Gastrocnemius medialis (tissue), 4 donors: ENCODE measurements around the gene PRAME. TPM values are rescaled to one million over a fixed set of nuclear protein-coding genes. Genes with fewer than 3 reads are reported as not detected.

Experiments
- ATAC-seq, 2 donors: fragments of 150-250 bp; one replicate each; pipeline ENCODE4 v1.9.1; 2016
- DNase-seq, 2 donors: peaks; one replicate each; pipeline ENCODE4 v3.0.0-alpha.2; 2019
- H3K27ac ChIP-seq, 4 donors: fragments of 200-600 bp; sonication (generic); 1 replicate in 1 of 4; 2 replicates in 3 of 4; pipeline ENCODE4 v1.5.1; 2016 to 2018; ENCODE audit warnings: mild to moderate bottlenecking in 2 of 4, moderate library complexity in 1 of 4
- H3K27me3 ChIP-seq, 3 donors: fragments of 200-600 bp; sonication (generic) in 2 of 3; 1 replicate in 1 of 3; 2 replicates in 2 of 3; pipeline versions ENCODE4 v1.5.1 to v1.6.0; 2016 to 2019; ENCODE audit warnings: mild to moderate bottlenecking in 1 of 3, moderate library complexity in 1 of 3
- H3K36me3 ChIP-seq, 2 donors: fragments of 200-600 bp; sonication (generic) in 1 of 2; one replicate each; pipeline ENCODE4 v1.5.1; 2017 to 2018
- H3K4me1 ChIP-seq, 2 donors: fragments of 200-600 bp; sonication (generic) in 1 of 2; one replicate each; pipeline ENCODE4 v1.5.1; 2016 to 2017; ENCODE audit warnings: mild to moderate bottlenecking in 2 of 2
- H3K4me3 ChIP-seq, 4 donors: fragments of 200-600 bp; sonication (generic) in 3 of 4; 1 replicate in 1 of 4; 2 replicates in 3 of 4; pipeline ENCODE4 v1.5.1; 2016 to 2019; ENCODE audit warnings: mild to moderate bottlenecking in 2 of 4
- H3K9me3 ChIP-seq, 3 donors: fragments of 200-600 bp; sonication (generic) in 2 of 3; 1 replicate in 1 of 3; 2 replicates in 2 of 3; pipeline ENCODE4 v1.5.1; 2016 to 2019
- POLR2A ChIP-seq, 2 donors: fragments of 450-650 bp; IDR thresholded peaks; one replicate each; pipeline ENCODE4 v1.6.1; 2017; ENCODE audit warnings: antibody characterized with exemption in 2 of 2, mild to moderate bottlenecking in 2 of 2, moderate library complexity in 2 of 2
- in situ Hi-C, 4 donors: fragments of 200-750 bp; cut with MboI; loops; one replicate each; pipeline versions ENCODE4 v1.15.0 to v1.8.0; 2017; ENCODE audit warnings: low sequenced_read_pairs in 4 of 4
- intact Hi-C: fragments of 100-400 bp; cut with DNase I; formaldehyde crosslinking; loops from one replicate; pipeline ENCODE4 v1.15.1; 2023; ENCODE audit warnings: low total_unique reads
- total RNA-seq, 4 donors: library from RNA; depleted of rRNA; stranded (reverse); fragments of >200 nt; gene quantifications; one replicate each; pipeline versions ENCODE4 v1.1.0 to v1.2.3, GENCODE V29; 2016
- TF ChIP-seq, protein P1 (sequence below), 5 experiments: fragments of 450-650 bp in 3 of 5; fragments of 200-600 bp in 2 of 5; sonication (generic) in 2 of 5; IDR thresholded peaks in 4 of 5; conservative IDR thresholded peaks in 1 of 5; 1 replicate in 4 of 5; 2 replicates in 1 of 5; pipeline ENCODE4 v1.5.1; 2016 to 2019; ENCODE audit warnings: antibody characterized with exemption in 5 of 5, mild to moderate bottlenecking in 3 of 5, moderate library complexity in 3 of 5

PRAME gene
- total RNA-seq, 4 donors from 2014 or later, result not detected

GRCh38 chr22:22569218-22569617 is 10.2 kb upstream of the PRAME start:
- no peaks in the 10 kb centered on the region for H3K4me1 ChIP-seq
- TF ChIP-seq POLR2A (IDR thresholded peaks at IDR 0.05), result no peak
- TF ChIP-seq, protein P1, sequence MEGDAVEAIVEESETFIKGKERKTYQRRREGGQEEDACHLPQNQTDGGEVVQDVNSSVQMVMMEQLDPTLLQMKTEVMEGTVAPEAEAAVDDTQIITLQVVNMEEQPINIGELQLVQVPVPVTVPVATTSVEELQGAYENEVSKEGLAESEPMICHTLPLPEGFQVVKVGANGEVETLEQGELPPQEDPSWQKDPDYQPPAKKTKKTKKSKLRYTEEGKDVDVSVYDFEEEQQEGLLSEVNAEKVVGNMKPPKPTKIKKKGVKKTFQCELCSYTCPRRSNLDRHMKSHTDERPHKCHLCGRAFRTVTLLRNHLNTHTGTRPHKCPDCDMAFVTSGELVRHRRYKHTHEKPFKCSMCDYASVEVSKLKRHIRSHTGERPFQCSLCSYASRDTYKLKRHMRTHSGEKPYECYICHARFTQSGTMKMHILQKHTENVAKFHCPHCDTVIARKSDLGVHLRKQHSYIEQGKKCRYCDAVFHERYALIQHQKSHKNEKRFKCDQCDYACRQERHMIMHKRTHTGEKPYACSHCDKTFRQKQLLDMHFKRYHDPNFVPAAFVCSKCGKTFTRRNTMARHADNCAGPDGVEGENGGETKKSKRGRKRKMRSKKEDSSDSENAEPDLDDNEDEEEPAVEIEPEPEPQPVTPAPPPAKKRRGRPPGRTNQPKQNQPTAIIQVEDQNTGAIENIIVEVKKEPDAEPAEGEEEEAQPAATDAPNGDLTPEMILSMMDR (IDR thresholded peaks at IDR 0.05 in 4 of 5, conservative IDR thresholded peaks at IDR 0.05 in 1 of 5), result no peak
- H3K4me3 ChIP-seq, result no peak overlapping the region
- DNase-seq (no peak), ATAC-seq (no peak)
- H3K36me3 ChIP-seq, result no peaks in the 10 kb centered on the region
- peaks cover 0 to 8% (median 8%) of the 10 kb centered on the region in 3 donors for H3K27me3 ChIP-seq
- H3K27ac ChIP-seq, result no peak overlapping the region
- no peaks in the 10 kb centered on the region for H3K9me3 ChIP-seq
- in situ Hi-C loops, result no loop called here
- intact Hi-C loops, result no loop called here

DNA sequence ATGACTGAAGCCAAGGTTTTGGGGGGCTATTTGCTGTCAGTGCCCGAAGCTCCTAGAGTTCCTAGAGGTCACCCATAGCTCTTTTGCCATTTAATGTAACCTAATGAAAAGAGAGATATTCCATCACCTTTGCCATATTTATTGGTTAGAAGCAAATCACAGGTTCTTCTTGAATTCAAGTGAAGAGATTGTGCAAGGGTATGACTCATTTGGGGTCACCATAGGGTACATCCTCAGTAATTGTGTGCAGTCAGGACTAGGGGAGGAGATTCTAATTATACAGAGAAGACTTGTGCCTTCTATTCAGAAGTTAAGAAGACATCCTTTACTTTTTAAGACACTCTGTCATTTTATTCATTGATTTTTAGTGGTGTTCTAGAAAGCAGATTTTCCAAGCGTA is 6.9 kb upstream of the PRAME start:
- TF ChIP-seq, protein P1 (IDR thresholded peaks at IDR 0.05 in 4 of 5, conservative IDR thresholded peaks at IDR 0.05 in 1 of 5), result no peak
- TF ChIP-seq POLR2A (IDR thresholded peaks at IDR 0.05), result no peak
- DNase-seq (no peak), ATAC-seq (no peak)
- Histone ChIP-seq H3K27ac (no peak overlapping the region), H3K27me3 (peaks cover 0 to 8% (median 8%) of the 10 kb centered on the region in 3 donors), H3K9me3 (no peaks in the 10 kb centered on the region), H3K36me3 (no peaks in the 10 kb centered on the region), H3K4me1 (no peaks in the 10 kb centered on the region), H3K4me3 (no peak overlapping the region)
- in situ Hi-C loops (no loop called here), intact Hi-C loops (no loop called here)

GRCh38 chr22:22558071-22558971 is 744 bp downstream of the PRAME start:
- no peak for ATAC-seq
- intact Hi-C loops, result no loop called here
- Histone ChIP-seq H3K9me3 (no peaks in the 10 kb centered on the region), H3K4me3 (no peak overlapping the region), H3K27ac (no peak overlapping the region), H3K27me3 (no peaks in the 10 kb centered on the region), H3K4me1 (no peaks in the 10 kb centered on the region), H3K36me3 (no peaks in the 10 kb centered on the region)
- no peak for DNase-seq
- in situ Hi-C loops, result no loop called here
- no peak for TF ChIP-seq POLR2A (IDR thresholded peaks at IDR 0.05)
- TF ChIP-seq, protein P1 (IDR thresholded peaks at IDR 0.05 in 4 of 5, conservative IDR thresholded peaks at IDR 0.05 in 1 of 5), result no peak

DNA sequence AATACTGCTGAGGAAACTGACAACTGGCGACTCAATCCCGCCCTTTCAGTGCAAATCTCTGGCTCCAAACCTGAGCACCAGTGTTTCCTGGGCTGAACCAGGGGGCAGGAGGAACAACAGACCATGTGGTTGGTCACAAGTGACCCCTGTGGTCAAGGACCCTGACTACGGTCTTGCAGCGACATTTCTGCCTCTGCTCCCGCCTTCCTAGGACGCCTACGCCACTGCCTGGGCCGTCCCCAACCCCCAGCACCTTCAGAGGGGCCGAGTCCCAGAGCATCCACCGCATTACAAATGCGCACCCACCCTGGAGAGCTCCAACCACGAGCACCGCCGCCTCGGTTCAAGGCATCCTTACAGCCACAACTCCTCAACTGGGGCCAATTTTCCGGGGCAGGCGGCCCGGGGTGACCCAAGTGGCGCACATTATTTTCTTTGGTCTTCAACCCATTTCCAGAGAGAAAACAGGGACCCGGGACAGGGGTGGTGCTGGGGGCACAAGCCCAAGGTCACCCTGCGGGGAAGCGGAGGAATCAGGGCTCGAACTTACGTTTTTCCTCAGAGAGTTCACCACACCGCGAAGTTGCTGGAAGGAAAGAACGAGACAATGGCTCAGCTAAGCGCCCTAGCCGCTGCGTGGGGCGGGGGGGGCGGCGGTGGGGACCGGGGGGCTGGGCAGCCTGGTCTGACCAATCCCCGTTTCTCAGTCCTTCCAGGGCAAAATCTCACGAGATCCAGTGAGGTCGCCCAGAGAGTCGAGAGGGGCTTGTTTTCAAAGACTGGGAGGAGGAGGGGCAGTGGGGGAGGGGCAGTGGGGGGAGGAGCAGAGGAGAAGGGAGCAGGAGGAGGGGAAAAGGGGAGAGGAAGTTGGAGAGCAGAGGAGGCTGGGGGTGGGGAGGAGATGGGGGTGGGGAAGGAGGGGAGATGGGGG is 1.8 kb downstream of the PRAME start:
- no peaks in the 10 kb centered on the region for H3K9me3 ChIP-seq
- no peak overlapping the region for H3K27ac ChIP-seq
- ATAC-seq (no peak), DNase-seq (no peak)
- TF ChIP-seq, protein P1 (IDR thresholded peaks at IDR 0.05 in 4 of 5, conservative IDR thresholded peaks at IDR 0.05 in 1 of 5), result no peak
- no peak for TF ChIP-seq POLR2A (IDR thresholded peaks at IDR 0.05)
- in situ Hi-C loops (no loop called here), intact Hi-C loops (no loop called here)
- H3K4me3 ChIP-seq, result no peak overlapping the region
- H3K27me3 ChIP-seq, result no peaks in the 10 kb centered on the region
- H3K4me1 ChIP-seq, result no peaks in the 10 kb centered on the region
- no peaks in the 10 kb centered on the region for H3K36me3 ChIP-seq
